HepG2 (cell line): ENCODE measurements around the gene AP3D1. TPM values are rescaled to one million over a fixed set of nuclear protein-coding genes. Genes with fewer than 3 reads are reported as not detected.
A peak's percentile ranks its signal among the peaks of the same experiment; 100 is the strongest.

Experiments
- ARNT2 ChIP-seq: sonication (generic); formaldehyde crosslinking; IDR thresholded peaks from 2 replicates; pipeline ENCODE4 v1.8.0; 2022; ENCODE audit warnings: mild to moderate bottlenecking, low read depth, missing genetic modification reagents, moderate library complexity
- JARID2 ChIP-seq: sonication (generic); formaldehyde crosslinking; IDR thresholded peaks from 2 replicates; pipeline ENCODE4 v1.8.1; 2023; ENCODE audit warnings: missing genetic modification reagents, inconsistent platforms; ENCODE audit not compliant: insufficient replicate concordance
- NFKBIZ ChIP-seq: IDR thresholded peaks from 2 replicates; pipeline ENCODE4 v1.6.1; 2018; ENCODE audit warnings: missing genetic modification reagents, missing compliant biosample characterization
- PCBP2 ChIP-seq: fragments of 200-400 bp; formaldehyde crosslinking; optimal IDR thresholded peaks from 2 replicates; pipeline ENCODE3; 2018; ENCODE audit warnings: low read length, low read depth; ENCODE audit not compliant: poor library complexity, severe bottlenecking
- REPIN1 ChIP-seq: sonication (generic); formaldehyde crosslinking; IDR thresholded peaks from 2 replicates; pipeline ENCODE4 v1.8.0; 2022; ENCODE audit warnings: missing genetic modification reagents, low read depth, mild to moderate bottlenecking, borderline replicate concordance
- SPEN ChIP-seq: sonication (generic); formaldehyde crosslinking; IDR thresholded peaks from 2 replicates; pipeline ENCODE4 v1.5.1; 2020; ENCODE audit warnings: low read depth, mild to moderate bottlenecking, missing genetic modification reagents
- SUZ12 ChIP-seq: fragments of 150-350 bp; IDR thresholded peaks from 2 replicates; pipeline ENCODE4 v1.6.1; 2014; ENCODE audit warnings: low read depth, low read length
- XBP1 ChIP-seq: sonication (generic); formaldehyde crosslinking; IDR thresholded peaks from 2 replicates; pipeline ENCODE4 v1.5.0; 2020; ENCODE audit warnings: missing genetic modification reagents
- ZNF207 ChIP-seq: fragments of 450-650 bp; IDR thresholded peaks from 2 replicates; pipeline ENCODE4 v1.6.1; 2016; ENCODE audit warnings: antibody characterized with exemption, borderline replicate concordance
- ZNF326 ChIP-seq: sonication (generic); formaldehyde crosslinking; IDR thresholded peaks from 2 replicates; pipeline ENCODE4 v1.4.0; 2020; ENCODE audit warnings: missing genetic modification reagents, borderline replicate concordance
- ZNF720 ChIP-seq: sonication (generic); formaldehyde crosslinking; IDR thresholded peaks from 2 replicates; pipeline ENCODE4 v1.4.0; 2020; ENCODE audit warnings: missing genetic modification reagents
- polyA plus RNA-seq, 8 experiments: library from polyadenylated mRNA; depleted of rRNA in 3 of 8; stranded (reverse) in 7 of 8; unstranded in 1 of 8; fragments of >200 nt; fragmentation: Illumina TruSeq in 4 of 8; extraction: Trizol in 4 of 8; gene quantifications; 2 replicates each; pipeline versions ENCODE4 v1.2.1 to v1.2.3, GENCODE V29; 2011 to 2016; ENCODE audit warnings: low read depth in 4 of 8, missing spikeins in 1 of 8, mixed read lengths in 1 of 8; ENCODE audit not compliant: insufficient read depth in 1 of 8
- total RNA-seq, 5 experiments: library from RNA; depleted of rRNA; stranded (reverse); fragments of >200 nt; fragmentation: Illumina TruSeq; extraction: Trizol; gene quantifications; 2 replicates each; pipeline ENCODE4 v1.2.3, GENCODE V29; 2016; ENCODE audit warnings: low read depth in 1 of 5
- TF ChIP-seq, protein P1 (sequence below): sonication (generic); formaldehyde crosslinking; IDR thresholded peaks from 2 replicates; pipeline ENCODE4 v1.4.0; 2020; ENCODE audit warnings: mild to moderate bottlenecking, missing genetic modification reagents
- TF ChIP-seq, protein P2 (sequence below): sonication (generic); formaldehyde crosslinking; IDR thresholded peaks from 2 replicates; pipeline ENCODE4 v1.5.0; 2020; ENCODE audit warnings: missing genetic modification reagents
- TF ChIP-seq, protein P3 (sequence below), 2 experiments: sonication (generic) in 1 of 2; formaldehyde crosslinking in 1 of 2; IDR thresholded peaks; 2 replicates each; pipeline versions ENCODE4 v1.4.0 to v1.6.1; 2018 to 2020; ENCODE audit warnings: missing genetic modification reagents in 2 of 2, borderline replicate concordance in 1 of 2, low read depth in 1 of 2, mild to moderate bottlenecking in 1 of 2, missing biosample characterization in 1 of 2
- TF ChIP-seq, protein P4 (sequence below): sonication (generic); formaldehyde crosslinking; IDR thresholded peaks from 2 replicates; pipeline ENCODE4 v1.4.0; 2020; ENCODE audit warnings: mild to moderate bottlenecking, low read depth, missing genetic modification reagents
- TF ChIP-seq, protein P5 (sequence below): sonication (generic); formaldehyde crosslinking; IDR thresholded peaks from 2 replicates; pipeline ENCODE4 v1.5.1; 2020; ENCODE audit warnings: mild to moderate bottlenecking, moderate library complexity, missing genetic modification reagents
- TF ChIP-seq, protein P6 (sequence below): sonication (generic); formaldehyde crosslinking; IDR thresholded peaks from 2 replicates; pipeline ENCODE4 v1.5.0; 2020; ENCODE audit warnings: mild to moderate bottlenecking, missing genetic modification reagents

AP3D1 gene
- total and polyA plus RNA-seq, 2 of the 13 experiments (the other 11 are each of a cell fraction or from before 2014, with no cell fraction given): 68.0 to 82.6 TPM

DNA sequence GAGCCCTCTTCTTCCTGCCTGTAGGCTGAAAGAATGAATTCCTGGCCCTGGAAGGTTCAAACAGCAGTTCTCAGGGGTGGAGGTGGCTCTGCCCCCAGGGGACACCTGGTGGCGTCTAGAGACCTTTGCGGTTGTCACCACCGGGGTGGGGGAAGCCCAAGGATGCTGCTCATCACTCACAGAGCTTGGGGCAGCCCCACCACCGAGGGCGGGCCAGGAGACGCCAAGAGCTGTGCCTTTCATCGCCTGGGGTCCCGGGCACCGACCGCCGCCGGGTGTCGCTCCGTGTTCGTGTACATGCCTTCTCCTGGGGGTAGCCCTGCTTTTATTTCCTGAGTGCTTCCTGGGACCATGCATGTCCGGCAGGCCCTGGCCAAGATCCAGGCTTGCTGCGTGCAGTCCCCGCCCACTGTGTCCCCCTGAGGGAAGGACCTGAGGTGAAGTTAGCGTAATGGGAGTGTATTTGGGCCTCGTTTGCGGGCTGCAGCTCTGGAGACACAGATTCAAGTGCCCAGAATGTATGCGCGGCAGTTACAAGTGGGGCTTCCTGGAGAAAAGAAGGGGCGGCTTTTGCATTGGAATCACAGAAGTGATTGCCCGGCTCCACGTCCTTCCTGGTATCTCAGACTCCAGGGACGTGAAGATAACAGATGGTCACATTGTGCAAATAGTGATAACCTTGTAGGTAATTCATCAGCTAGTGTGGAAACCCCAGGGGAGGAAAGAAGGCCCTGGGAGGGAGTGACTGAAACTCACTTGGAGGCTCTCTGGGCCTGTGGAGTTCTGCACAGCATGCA lies 20.2 kb upstream of the AP3D1 start (continued):
- TF ChIP-seq JARID2 (CRISPR knock-in tag) (no peak), PCBP2 (no peak), SPEN (CRISPR knock-in tag) (no peak), ZNF720 (CRISPR knock-in tag) (no peak), SUZ12 (no peak), ZNF207 (no peak), REPIN1 (CRISPR knock-in tag) (no peak), ZNF326 (CRISPR knock-in tag) (no peak), ARNT2 (CRISPR knock-in tag) (0 out of 2 replicates have a peak, but pooled peaks have one; percentile 34), NFKBIZ (CRISPR knock-in tag) (peak; percentile 54; the same call in 1 of the 2 replicates), XBP1 (CRISPR knock-in tag) (no peak)
- TF ChIP-seq, protein P1, sequence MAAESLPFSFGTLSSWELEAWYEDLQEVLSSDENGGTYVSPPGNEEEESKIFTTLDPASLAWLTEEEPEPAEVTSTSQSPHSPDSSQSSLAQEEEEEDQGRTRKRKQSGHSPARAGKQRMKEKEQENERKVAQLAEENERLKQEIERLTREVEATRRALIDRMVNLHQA: no peak
- TF ChIP-seq, protein P2, sequence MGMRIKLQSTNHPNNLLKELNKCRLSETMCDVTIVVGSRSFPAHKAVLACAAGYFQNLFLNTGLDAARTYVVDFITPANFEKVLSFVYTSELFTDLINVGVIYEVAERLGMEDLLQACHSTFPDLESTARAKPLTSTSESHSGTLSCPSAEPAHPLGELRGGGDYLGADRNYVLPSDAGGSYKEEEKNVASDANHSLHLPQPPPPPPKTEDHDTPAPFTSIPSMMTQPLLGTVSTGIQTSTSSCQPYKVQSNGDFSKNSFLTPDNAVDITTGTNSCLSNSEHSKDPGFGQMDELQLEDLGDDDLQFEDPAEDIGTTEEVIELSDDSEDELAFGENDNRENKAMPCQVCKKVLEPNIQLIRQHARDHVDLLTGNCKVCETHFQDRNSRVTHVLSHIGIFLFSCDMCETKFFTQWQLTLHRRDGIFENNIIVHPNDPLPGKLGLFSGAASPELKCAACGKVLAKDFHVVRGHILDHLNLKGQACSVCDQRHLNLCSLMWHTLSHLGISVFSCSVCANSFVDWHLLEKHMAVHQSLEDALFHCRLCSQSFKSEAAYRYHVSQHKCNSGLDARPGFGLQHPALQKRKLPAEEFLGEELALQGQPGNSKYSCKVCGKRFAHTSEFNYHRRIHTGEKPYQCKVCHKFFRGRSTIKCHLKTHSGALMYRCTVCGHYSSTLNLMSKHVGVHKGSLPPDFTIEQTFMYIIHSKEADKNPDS (CRISPR knock-in tag): no peak
- TF ChIP-seq, protein P3, sequence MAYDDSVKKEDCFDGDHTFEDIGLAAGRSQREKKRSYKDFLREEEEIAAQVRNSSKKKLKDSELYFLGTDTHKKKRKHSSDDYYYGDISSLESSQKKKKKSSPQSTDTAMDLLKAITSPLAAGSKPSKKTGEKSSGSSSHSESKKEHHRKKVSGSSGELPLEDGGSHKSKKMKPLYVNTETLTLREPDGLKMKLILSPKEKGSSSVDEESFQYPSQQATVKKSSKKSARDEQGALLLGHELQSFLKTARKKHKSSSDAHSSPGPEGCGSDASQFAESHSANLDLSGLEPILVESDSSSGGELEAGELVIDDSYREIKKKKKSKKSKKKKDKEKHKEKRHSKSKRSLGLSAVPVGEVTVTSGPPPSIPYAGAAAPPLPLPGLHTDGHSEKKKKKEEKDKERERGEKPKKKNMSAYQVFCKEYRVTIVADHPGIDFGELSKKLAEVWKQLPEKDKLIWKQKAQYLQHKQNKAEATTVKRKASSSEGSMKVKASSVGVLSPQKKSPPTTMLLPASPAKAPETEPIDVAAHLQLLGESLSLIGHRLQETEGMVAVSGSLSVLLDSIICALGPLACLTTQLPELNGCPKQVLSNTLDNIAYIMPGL (CRISPR knock-in tag; IDR thresholded peaks at IDR 0.05; ENCODE audit: borderline replicate concordance in 1 of 2, low read depth in 1 of 2): peak; percentile 63 to 80; a peak in 1 of 4 replicates
- TF ChIP-seq, protein P4, sequence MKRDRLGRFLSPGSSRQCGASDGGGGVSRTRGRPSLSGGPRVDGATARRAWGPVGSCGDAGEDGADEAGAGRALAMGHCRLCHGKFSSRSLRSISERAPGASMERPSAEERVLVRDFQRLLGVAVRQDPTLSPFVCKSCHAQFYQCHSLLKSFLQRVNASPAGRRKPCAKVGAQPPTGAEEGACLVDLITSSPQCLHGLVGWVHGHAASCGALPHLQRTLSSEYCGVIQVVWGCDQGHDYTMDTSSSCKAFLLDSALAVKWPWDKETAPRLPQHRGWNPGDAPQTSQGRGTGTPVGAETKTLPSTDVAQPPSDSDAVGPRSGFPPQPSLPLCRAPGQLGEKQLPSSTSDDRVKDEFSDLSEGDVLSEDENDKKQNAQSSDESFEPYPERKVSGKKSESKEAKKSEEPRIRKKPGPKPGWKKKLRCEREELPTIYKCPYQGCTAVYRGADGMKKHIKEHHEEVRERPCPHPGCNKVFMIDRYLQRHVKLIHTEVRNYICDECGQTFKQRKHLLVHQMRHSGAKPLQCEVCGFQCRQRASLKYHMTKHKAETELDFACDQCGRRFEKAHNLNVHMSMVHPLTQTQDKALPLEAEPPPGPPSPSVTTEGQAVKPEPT: no peak
- TF ChIP-seq, protein P5, sequence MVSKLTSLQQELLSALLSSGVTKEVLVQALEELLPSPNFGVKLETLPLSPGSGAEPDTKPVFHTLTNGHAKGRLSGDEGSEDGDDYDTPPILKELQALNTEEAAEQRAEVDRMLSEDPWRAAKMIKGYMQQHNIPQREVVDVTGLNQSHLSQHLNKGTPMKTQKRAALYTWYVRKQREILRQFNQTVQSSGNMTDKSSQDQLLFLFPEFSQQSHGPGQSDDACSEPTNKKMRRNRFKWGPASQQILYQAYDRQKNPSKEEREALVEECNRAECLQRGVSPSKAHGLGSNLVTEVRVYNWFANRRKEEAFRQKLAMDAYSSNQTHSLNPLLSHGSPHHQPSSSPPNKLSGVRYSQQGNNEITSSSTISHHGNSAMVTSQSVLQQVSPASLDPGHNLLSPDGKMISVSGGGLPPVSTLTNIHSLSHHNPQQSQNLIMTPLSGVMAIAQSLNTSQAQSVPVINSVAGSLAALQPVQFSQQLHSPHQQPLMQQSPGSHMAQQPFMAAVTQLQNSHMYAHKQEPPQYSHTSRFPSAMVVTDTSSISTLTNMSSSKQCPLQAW (CRISPR knock-in tag): peak; percentile 83
- TF ChIP-seq, protein P6, sequence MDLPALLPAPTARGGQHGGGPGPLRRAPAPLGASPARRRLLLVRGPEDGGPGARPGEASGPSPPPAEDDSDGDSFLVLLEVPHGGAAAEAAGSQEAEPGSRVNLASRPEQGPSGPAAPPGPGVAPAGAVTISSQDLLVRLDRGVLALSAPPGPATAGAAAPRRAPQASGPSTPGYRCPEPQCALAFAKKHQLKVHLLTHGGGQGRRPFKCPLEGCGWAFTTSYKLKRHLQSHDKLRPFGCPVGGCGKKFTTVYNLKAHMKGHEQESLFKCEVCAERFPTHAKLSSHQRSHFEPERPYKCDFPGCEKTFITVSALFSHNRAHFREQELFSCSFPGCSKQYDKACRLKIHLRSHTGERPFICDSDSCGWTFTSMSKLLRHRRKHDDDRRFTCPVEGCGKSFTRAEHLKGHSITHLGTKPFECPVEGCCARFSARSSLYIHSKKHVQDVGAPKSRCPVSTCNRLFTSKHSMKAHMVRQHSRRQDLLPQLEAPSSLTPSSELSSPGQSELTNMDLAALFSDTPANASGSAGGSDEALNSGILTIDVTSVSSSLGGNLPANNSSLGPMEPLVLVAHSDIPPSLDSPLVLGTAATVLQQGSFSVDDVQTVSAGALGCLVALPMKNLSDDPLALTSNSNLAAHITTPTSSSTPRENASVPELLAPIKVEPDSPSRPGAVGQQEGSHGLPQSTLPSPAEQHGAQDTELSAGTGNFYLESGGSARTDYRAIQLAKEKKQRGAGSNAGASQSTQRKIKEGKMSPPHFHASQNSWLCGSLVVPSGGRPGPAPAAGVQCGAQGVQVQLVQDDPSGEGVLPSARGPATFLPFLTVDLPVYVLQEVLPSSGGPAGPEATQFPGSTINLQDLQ (CRISPR knock-in tag): no peak
